ENCODE data around the gene OSBPL3.

DNA sequence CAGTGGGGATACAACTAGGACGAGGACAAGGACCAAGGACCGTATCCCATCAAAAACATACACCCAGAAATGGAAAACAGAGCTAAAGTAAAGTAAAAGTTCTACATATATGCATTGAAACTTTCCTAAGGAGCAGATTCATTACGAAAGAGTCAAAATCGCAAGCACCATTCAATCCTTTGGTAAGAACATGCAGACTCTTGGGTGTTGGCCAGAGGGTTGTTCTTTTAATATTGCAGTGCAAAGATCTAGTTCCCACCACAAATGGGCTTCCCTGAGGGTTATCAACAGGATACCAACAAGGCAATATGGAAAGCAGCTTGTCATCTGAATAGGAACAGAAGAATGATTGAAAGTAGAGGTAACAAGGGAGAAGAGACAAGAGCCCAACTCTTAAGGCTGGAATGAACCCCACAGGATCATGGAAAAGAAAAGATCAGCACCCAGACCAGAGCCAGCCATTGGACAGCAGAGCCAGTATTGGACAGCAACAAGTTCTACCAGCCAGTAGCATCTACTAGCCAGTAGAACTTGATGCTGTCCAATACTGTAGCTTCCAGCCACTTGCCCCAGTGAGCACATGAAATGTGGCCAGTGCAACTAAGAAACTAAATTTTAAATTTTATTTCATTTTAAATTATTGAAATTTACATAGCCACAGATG is 66.0 kb downstream of the OSBPL3 start:
- TF ChIP-seq, protein P1, sequence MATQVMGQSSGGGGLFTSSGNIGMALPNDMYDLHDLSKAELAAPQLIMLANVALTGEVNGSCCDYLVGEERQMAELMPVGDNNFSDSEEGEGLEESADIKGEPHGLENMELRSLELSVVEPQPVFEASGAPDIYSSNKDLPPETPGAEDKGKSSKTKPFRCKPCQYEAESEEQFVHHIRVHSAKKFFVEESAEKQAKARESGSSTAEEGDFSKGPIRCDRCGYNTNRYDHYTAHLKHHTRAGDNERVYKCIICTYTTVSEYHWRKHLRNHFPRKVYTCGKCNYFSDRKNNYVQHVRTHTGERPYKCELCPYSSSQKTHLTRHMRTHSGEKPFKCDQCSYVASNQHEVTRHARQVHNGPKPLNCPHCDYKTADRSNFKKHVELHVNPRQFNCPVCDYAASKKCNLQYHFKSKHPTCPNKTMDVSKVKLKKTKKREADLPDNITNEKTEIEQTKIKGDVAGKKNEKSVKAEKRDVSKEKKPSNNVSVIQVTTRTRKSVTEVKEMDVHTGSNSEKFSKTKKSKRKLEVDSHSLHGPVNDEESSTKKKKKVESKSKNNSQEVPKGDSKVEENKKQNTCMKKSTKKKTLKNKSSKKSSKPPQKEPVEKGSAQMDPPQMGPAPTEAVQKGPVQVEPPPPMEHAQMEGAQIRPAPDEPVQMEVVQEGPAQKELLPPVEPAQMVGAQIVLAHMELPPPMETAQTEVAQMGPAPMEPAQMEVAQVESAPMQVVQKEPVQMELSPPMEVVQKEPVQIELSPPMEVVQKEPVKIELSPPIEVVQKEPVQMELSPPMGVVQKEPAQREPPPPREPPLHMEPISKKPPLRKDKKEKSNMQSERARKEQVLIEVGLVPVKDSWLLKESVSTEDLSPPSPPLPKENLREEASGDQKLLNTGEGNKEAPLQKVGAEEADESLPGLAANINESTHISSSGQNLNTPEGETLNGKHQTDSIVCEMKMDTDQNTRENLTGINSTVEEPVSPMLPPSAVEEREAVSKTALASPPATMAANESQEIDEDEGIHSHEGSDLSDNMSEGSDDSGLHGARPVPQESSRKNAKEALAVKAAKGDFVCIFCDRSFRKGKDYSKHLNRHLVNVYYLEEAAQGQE (IDR thresholded peaks at IDR 0.05; ENCODE audit: low read depth): peak; percentile 68; the same call in 1 of the 2 replicates
- TF ChIP-seq FOXM1 (IDR thresholded peaks at IDR 0.05; ENCODE audit: borderline replicate concordance, low read depth) (no peak), TAF1 (IDR thresholded peaks at IDR 0.05; ENCODE audit: low read depth) (no peak), EP300 (IDR thresholded peaks at IDR 0.05; ENCODE audit: borderline replicate concordance) (no peak), YY1 (IDR thresholded peaks at IDR 0.05; ENCODE audit: low read depth) (no peak), CEBPB (IDR thresholded peaks at IDR 0.05) (no peak), CREB1 (IDR thresholded peaks at IDR 0.05; ENCODE audit: low read depth) (no peak), RAD21 (IDR thresholded peaks at IDR 0.05; ENCODE audit: low read depth) (no peak), TCF12 (IDR thresholded peaks at IDR 0.05; ENCODE audit: low read depth) (no peak), TEAD4 (IDR thresholded peaks at IDR 0.05) (no peak)
- TF ChIP-seq, protein P2, sequence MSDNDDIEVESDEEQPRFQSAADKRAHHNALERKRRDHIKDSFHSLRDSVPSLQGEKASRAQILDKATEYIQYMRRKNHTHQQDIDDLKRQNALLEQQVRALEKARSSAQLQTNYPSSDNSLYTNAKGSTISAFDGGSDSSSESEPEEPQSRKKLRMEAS (IDR thresholded peaks at IDR 0.05): no peak
